OCI-LY3 (cell line): ENCODE results near the gene PGLYRP3.
A peak's percentile ranks its signal among the peaks of the same experiment; 100 is the strongest.

Experiments
- H2AFZ ChIP-seq: fragments of 200-600, 300-600 bp; shearing (Covaris generic); 2 replicates; pipeline ENCODE4 v1.6.0; 2014; ENCODE audit warnings: antibody characterized with exemption, low read depth, low read length
- H3K27ac ChIP-seq: fragments of 200-600, 300-600 bp; sonication (generic); 2 replicates; pipeline ENCODE4 v1.5.1; 2014; ENCODE audit warnings: mild to moderate bottlenecking, low read length, moderate library complexity, mixed read lengths
- H3K27me3 ChIP-seq: fragments of 200-600, 300-600 bp; sonication (generic); 2 replicates; pipeline ENCODE4 v1.6.1; 2014; ENCODE audit warnings: low read depth, low read length, mixed read lengths
- H3K36me3 ChIP-seq: fragments of 200-600, 300-600 bp; sonication (generic); replicated peaks from 2 replicates; pipeline ENCODE3; 2014; ENCODE audit warnings: low read depth, low read length, mixed read lengths
- H3K4me1 ChIP-seq: fragments of 300-600, 200-600 bp; sonication (generic); 2 replicates; pipeline ENCODE4 v1.6.1; 2014; ENCODE audit warnings: low read length, mixed read lengths
- H3K4me2 ChIP-seq: fragments of 200-600, 300-600 bp; sonication (generic); 2 replicates; pipeline ENCODE4 v1.6.1; 2014; ENCODE audit warnings: low read length, mixed read lengths
- H3K4me3 ChIP-seq: fragments of 300-600, 200-600 bp; sonication (generic); 2 replicates; pipeline ENCODE4 v1.5.1; 2014; ENCODE audit warnings: antibody characterized with exemption, mild to moderate bottlenecking, low read length, moderate library complexity
- H3K79me2 ChIP-seq: fragments of 300-600, 200-600 bp; shearing (Covaris generic); 2 replicates; pipeline ENCODE4 v1.6.1; 2014; ENCODE audit warnings: mild to moderate bottlenecking, low read length, mixed read lengths
- H3K9ac ChIP-seq: fragments of 300-600, 200-600 bp; shearing (Covaris generic); 2 replicates; pipeline ENCODE4 v1.6.0; 2014; ENCODE audit warnings: mild to moderate bottlenecking, low read length, moderate library complexity
- H3K9me3 ChIP-seq: fragments of 200-600, 300-600 bp; shearing (Covaris generic); 2 replicates; pipeline ENCODE4 v1.6.1; 2014; ENCODE audit warnings: low read length, mixed read lengths; ENCODE audit not compliant: insufficient read depth
- H4K20me1 ChIP-seq: fragments of 200-600, 300-600 bp; sonication (generic); 2 replicates; pipeline ENCODE4 v1.6.1; 2016; ENCODE audit warnings: low read length, mixed read lengths; ENCODE audit not compliant: insufficient read depth
- CTCF ChIP-seq: fragments of 200-600, 300-600 bp; sonication (generic); IDR thresholded peaks from 2 replicates; pipeline ENCODE4 v1.5.1; 2014; ENCODE audit warnings: antibody characterized with exemption, low read length, low read depth
- EZH2phosphoT487 ChIP-seq: fragments of 200-600 bp; shearing (Covaris generic); IDR thresholded peaks from 2 replicates; pipeline ENCODE4 v1.6.1; 2018; ENCODE audit warnings: antibody characterized with exemption, mixed run types, low read depth

PGLYRP3 gene

GRCh38 chr1:153271711-153272110 lies 41.0 kb downstream of the PGLYRP3 start:
- no peak overlapping the region for H3K9ac ChIP-seq
- H3K4me3 ChIP-seq, result no peak overlapping the region
- TF ChIP-seq EZH2phosphoT487 (no peak), CTCF (no peak)
- H3K27me3 ChIP-seq, result no peaks in the 10 kb centered on the region
- peaks cover 17% of the 10 kb centered on the region for H3K4me1 ChIP-seq
- no peaks in the 10 kb centered on the region for H3K79me2 ChIP-seq
- H3K4me2 ChIP-seq, result no peak overlapping the region
- H2AFZ ChIP-seq, result no peak overlapping the region
- no peaks in the 10 kb centered on the region for H3K9me3 ChIP-seq
- H3K27ac ChIP-seq, result no peak overlapping the region
- no peaks in the 10 kb centered on the region for H4K20me1 ChIP-seq
- no peaks in the 10 kb centered on the region for H3K36me3 ChIP-seq

- peaks cover 27% of the 10 kb centered on the region for H3K4me1 ChIP-seq
- no peaks in the 10 kb centered on the region for H4K20me1 ChIP-seq
- peaks cover 16% of the 10 kb centered on the region for H3K79me2 ChIP-seq
- no peak overlapping the region for H3K4me3 ChIP-seq
- TF ChIP-seq EZH2phosphoT487 (no peak), CTCF (no peak)
- no peak overlapping the region for H2AFZ ChIP-seq
- peaks cover 8% of the 10 kb centered on the region for H3K9me3 ChIP-seq
- no peak overlapping the region for H3K9ac ChIP-seq
- no peaks in the 10 kb centered on the region for H3K27me3 ChIP-seq
- no peak overlapping the region for H3K27ac ChIP-seq
- H3K36me3 ChIP-seq, result peaks cover 11% of the 10 kb centered on the region
- H3K4me2 ChIP-seq, result no peak overlapping the region
Measured at GRCh38 chr1:153265457-153265856, 47.3 kb downstream of the PGLYRP3 start.

- Histone ChIP-seq H3K9me3 (peaks cover 8% of the 10 kb centered on the region), H2AFZ (peak overlapping the region; percentile 52; the same call in 1 of the 2 replicates), H3K4me3 (peak overlapping the region; percentile 75), H3K36me3 (peaks cover 11% of the 10 kb centered on the region), H3K27me3 (no peaks in the 10 kb centered on the region), H4K20me1 (no peaks in the 10 kb centered on the region), H3K79me2 (peaks cover 23% of the 10 kb centered on the region), H3K4me2 (peak overlapping the region; percentile 95), H3K9ac (peak overlapping the region; percentile 75), H3K27ac (peak overlapping the region; percentile 93), H3K4me1 (peaks cover 36% of the 10 kb centered on the region)
- TF ChIP-seq CTCF (no peak; the same call in 1 of the 2 replicates), EZH2phosphoT487 (no peak)
Measured at GRCh38 chr1:153262462-153263157, 50.1 kb downstream of the PGLYRP3 start.

GRCh38 chr1:153262070-153262366 lies 50.7 kb downstream of the PGLYRP3 start:
- peak overlapping the region; percentile 93 for H3K27ac ChIP-seq
- peak overlapping the region; percentile 52; the same call in 1 of the 2 replicates for H2AFZ ChIP-seq
- peak overlapping the region; percentile 75 for H3K9ac ChIP-seq
- H3K27me3 ChIP-seq, result no peaks in the 10 kb centered on the region
- peaks cover 23% of the 10 kb centered on the region for H3K79me2 ChIP-seq
- H3K9me3 ChIP-seq, result peaks cover 8% of the 10 kb centered on the region
- TF ChIP-seq CTCF (no peak; the same call in 1 of the 2 replicates), EZH2phosphoT487 (no peak)
- peak overlapping the region; percentile 75 for H3K4me3 ChIP-seq
- peak overlapping the region; percentile 95 for H3K4me2 ChIP-seq
- H3K4me1 ChIP-seq, result peaks cover 36% of the 10 kb centered on the region
- H3K36me3 ChIP-seq, result peaks cover 11% of the 10 kb centered on the region
- no peaks in the 10 kb centered on the region for H4K20me1 ChIP-seq
